OCI-LY7 (cell line): ENCODE results near the gene MFAP2.

Experiments used
- CTCF ChIP-seq: fragments of 200-600 bp; sonication (generic); conservative IDR thresholded peaks from 2 replicates; pipeline ENCODE4 v1.5.1; 2014; ENCODE audit warnings: mild to moderate bottlenecking, antibody characterized with exemption, low read length, moderate library complexity, mixed read lengths
- EZH2phosphoT487 ChIP-seq: fragments of 200-600 bp; sonication (generic); IDR thresholded peaks from 2 replicates; pipeline ENCODE4 v1.6.1; 2018; ENCODE audit warnings: low read depth, borderline replicate concordance, mild to moderate bottlenecking, mixed run types, antibody characterized with exemption, low read length, moderate library complexity, mixed read lengths

DNA sequence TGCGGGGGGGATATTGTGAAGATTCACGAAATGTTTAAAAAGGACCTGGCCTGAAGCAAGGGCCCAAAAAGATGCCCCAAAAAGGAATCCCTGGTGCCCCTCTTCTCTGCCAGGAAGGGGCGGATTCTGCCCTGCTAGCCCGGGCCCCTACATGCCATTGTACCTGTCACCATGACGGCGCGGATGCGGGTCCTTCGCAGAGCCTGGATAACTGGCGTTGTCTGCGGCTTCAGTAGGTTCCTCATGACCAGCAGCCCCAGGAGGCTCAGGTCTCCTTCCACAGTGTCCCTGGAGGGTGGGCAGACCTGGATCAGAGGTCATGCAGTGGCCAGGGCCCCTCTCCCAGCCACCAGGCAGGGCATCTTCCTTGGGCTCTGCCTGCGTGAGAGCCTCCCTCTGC, 11.2 kb upstream of the MFAP2 start:
- TF ChIP-seq CTCF (no peak), EZH2phosphoT487 (no peak)
